HepG2 (cell line): Measurements from ENCODE around the gene NPC1.

Experiments used
- RAD21 ChIP-seq: fragments of 450-650 bp; formaldehyde crosslinking; IDR thresholded peaks from 2 replicates; pipeline ENCODE4 v1.5.0; 2020; ENCODE audit warnings: mild to moderate bottlenecking
- SP1 ChIP-seq, 2 experiments: fragments of 450-650 bp in 1 of 2; sonication (generic) in 1 of 2; formaldehyde crosslinking in 1 of 2; IDR thresholded peaks; 2 replicates each; pipeline versions ENCODE4 v1.4.0 to v1.6.1; 2016 to 2020; ENCODE audit warnings: missing genetic modification reagents in 1 of 2
- XRCC5 ChIP-seq: fragments of 200-400 bp; formaldehyde crosslinking; optimal IDR thresholded peaks from 2 replicates; pipeline ENCODE3; 2017; ENCODE audit warnings: mild to moderate bottlenecking, low read length
- ZBTB7A ChIP-seq: sonication (generic); formaldehyde crosslinking; IDR thresholded peaks from 2 replicates; pipeline ENCODE4 v1.8.0; 2022; ENCODE audit warnings: mild to moderate bottlenecking, missing genetic modification reagents
- ZNF629 ChIP-seq: sonication (generic); formaldehyde crosslinking; conservative IDR thresholded peaks from 2 replicates; pipeline ENCODE4 v1.5.0; 2020; ENCODE audit warnings: missing genetic modification reagents
- ZNF670 ChIP-seq: sonication (generic); formaldehyde crosslinking; IDR thresholded peaks from 2 replicates; pipeline ENCODE4 v1.8.0; 2022; ENCODE audit warnings: mild to moderate bottlenecking, missing genetic modification reagents, borderline replicate concordance

DNA sequence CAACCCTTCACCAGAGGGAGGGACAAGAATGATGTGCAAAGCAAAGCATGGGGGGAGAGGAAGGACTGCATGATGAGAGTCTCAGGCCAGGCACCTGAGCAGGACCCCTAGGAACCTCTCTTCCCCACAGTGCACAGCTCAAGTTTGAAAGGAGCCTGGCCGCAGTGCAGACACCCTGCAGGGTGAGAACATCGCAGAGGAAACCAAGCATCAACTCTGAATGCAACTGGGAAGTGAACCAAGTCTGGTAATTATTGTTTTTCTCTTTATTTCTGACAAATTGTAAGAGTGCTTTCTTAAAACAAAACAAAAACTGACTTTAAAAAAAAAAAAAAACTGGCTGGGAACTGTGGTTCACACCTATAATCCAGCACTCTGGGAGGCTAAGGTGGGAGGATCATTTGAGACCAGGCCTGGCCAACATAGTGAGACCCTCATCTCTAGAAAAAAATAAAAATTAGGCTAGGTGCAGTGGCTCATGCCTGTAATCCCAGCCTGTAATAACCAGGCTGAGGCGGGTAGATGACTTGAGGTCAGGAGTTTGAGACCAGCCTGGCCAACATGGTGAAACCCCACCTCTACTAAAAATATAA, 15.3 kb downstream of the NPC1 start:
- TF ChIP-seq SP1 (IDR thresholded peaks at IDR 0.05) (no peak), SP1 (CRISPR knock-in tag; IDR thresholded peaks at IDR 0.05) (no peak), ZNF629 (no peak), RAD21 (CRISPR knock-in tag) (no peak), ZBTB7A (CRISPR knock-in tag) (no peak), ZNF670 (CRISPR knock-in tag) (no peak), XRCC5 (no peak)
